CD14-positive monocyte (primary cell): ENCODE data around the gene PLET1. TPM values are rescaled to one million over a fixed set of nuclear protein-coding genes. Genes with fewer than 3 reads are reported as not detected.

ENCODE experiments used
- DNase-seq, 3 donors: peaks; one replicate each; pipeline ENCODE4 v3.0.0-alpha.2; 2011 to 2022
- H2AFZ ChIP-seq: 2 replicates; pipeline ENCODE4 v1.6.0; 2012; ENCODE audit warnings: mild to moderate bottlenecking, low read depth, low read length, inconsistent platforms; ENCODE audit not compliant: insufficient read depth, poor library complexity, severe bottlenecking
- H3K27ac ChIP-seq, 2 donors: 1 replicate in 1 of 2; 2 replicates in 1 of 2; pipeline ENCODE4 v1.5.1; 2012 to 2013; ENCODE audit warnings: low read length in 2 of 2, control low read depth in 1 of 2, inconsistent platforms in 1 of 2, low read depth in 1 of 2, mild to moderate bottlenecking in 1 of 2
- H3K27me3 ChIP-seq, 2 donors: one replicate each; pipeline versions ENCODE4 v1.6.0 to v1.6.1; 2011 to 2013; ENCODE audit warnings: low read length in 2 of 2; ENCODE audit not compliant: control insufficient read depth in 2 of 2, insufficient read depth in 2 of 2
- H3K36me3 ChIP-seq, 2 donors: replicated peaks in 1 of 2; 1 replicate in 1 of 2; 2 replicates in 1 of 2; pipeline versions ENCODE4 v1.5.1 to v1.6.1; 2012 to 2013; ENCODE audit warnings: low read length in 2 of 2, control low read depth in 1 of 2, inconsistent platforms in 1 of 2, mild to moderate bottlenecking in 1 of 2; ENCODE audit not compliant: insufficient read depth in 2 of 2, control insufficient read depth in 1 of 2
- H3K4me1 ChIP-seq, 2 donors: 1 replicate in 1 of 2; 2 replicates in 1 of 2; pipeline versions ENCODE4 v1.5.1 to v1.6.1; 2012 to 2013; ENCODE audit warnings: low read length in 2 of 2, control low read depth in 1 of 2, inconsistent platforms in 1 of 2, mild to moderate bottlenecking in 1 of 2, moderate library complexity in 1 of 2; ENCODE audit not compliant: insufficient read depth in 2 of 2, control insufficient read depth in 1 of 2
- H3K4me2 ChIP-seq: replicated peaks from 2 replicates; pipeline ENCODE3; 2012; ENCODE audit warnings: low read length, moderate library complexity, mild to moderate bottlenecking; ENCODE audit not compliant: poor library complexity, severe bottlenecking; ENCODE audit errors: extremely low read depth
- H3K4me3 ChIP-seq, 3 experiments: fragments of 200-600 bp in 1 of 3; sonication (generic) in 1 of 3; replicated peaks in 1 of 3; 1 replicate in 2 of 3; 2 replicates in 1 of 3; pipeline ENCODE4 v1.5.1; 2011 to 2013; ENCODE audit warnings: low read length in 3 of 3, mild to moderate bottlenecking in 3 of 3, control low read depth in 2 of 3, low read depth in 2 of 3, inconsistent platforms in 1 of 3, moderate library complexity in 1 of 3
- H3K79me2 ChIP-seq: 2 replicates; pipeline ENCODE4 v1.6.0; 2012; ENCODE audit warnings: mild to moderate bottlenecking, control low read depth, inconsistent platforms, low read length, moderate library complexity; ENCODE audit not compliant: insufficient read depth
- H3K9ac ChIP-seq: 2 replicates; pipeline ENCODE4 v1.6.0; 2017; ENCODE audit warnings: low read length, mild to moderate bottlenecking; ENCODE audit not compliant: insufficient read depth, poor library complexity, severe bottlenecking
- H3K9me3 ChIP-seq, 2 donors: replicated peaks in 1 of 2; 1 replicate in 1 of 2; 2 replicates in 1 of 2; pipeline versions ENCODE4 v1.5.1 to v1.6.1; 2012 to 2013; ENCODE audit warnings: low read length in 2 of 2, control low read depth in 1 of 2; ENCODE audit not compliant: control insufficient read depth in 1 of 2, insufficient read depth in 1 of 2
- H4K20me1 ChIP-seq: 2 replicates; pipeline ENCODE4 v1.6.0; 2012; ENCODE audit warnings: mild to moderate bottlenecking, low read length, control low read depth, moderate library complexity; ENCODE audit not compliant: insufficient read depth
- H3K27ac Mint-ChIP-seq, 7 donors: one replicate each; pipeline ENCODE4 v1.8.0; 2020; ENCODE audit warnings: mild to moderate bottlenecking in 7 of 7, mixed read lengths in 7 of 7, moderate library complexity in 6 of 7, inconsistent platforms in 2 of 7
- H3K27me3 Mint-ChIP-seq, 3 donors: one replicate each; pipeline ENCODE4 v1.8.0; 2021 to 2022; ENCODE audit warnings: low read depth in 3 of 3, mild to moderate bottlenecking in 3 of 3, mixed read lengths in 3 of 3, moderate library complexity in 3 of 3, inconsistent platforms in 1 of 3
- H3K36me3 Mint-ChIP-seq, 2 donors: one replicate each; pipeline ENCODE4 v1.8.0; 2020; ENCODE audit warnings: mixed read lengths in 2 of 2, inconsistent platforms in 1 of 2, mild to moderate bottlenecking in 1 of 2
- H3K4me1 Mint-ChIP-seq: one replicate; pipeline ENCODE4 v1.8.0; 2020; ENCODE audit warnings: mild to moderate bottlenecking, mixed read lengths
- H3K4me3 Mint-ChIP-seq, 2 donors: one replicate each; pipeline ENCODE4 v1.8.0; 2020; ENCODE audit warnings: mild to moderate bottlenecking in 2 of 2, mixed read lengths in 2 of 2, moderate library complexity in 1 of 2
- H3K9me3 Mint-ChIP-seq, 7 donors: one replicate each; pipeline ENCODE4 v1.8.0; 2020 to 2022; ENCODE audit warnings: mixed read lengths in 7 of 7, mild to moderate bottlenecking in 6 of 7, moderate library complexity in 6 of 7, inconsistent platforms in 2 of 7
- WGBS: methylation state at CpG from one replicate; pipeline ENCODE4 v1.1.5; 2013; ENCODE audit warnings: missing lambda C conversion rate; ENCODE audit not compliant: insufficient coverage; 5-methylcytosine and 5-hydroxymethylcytosine counted together
- intact Hi-C, 2 donors: fragments of 100-400 bp; cut with micrococcal nuclease; formaldehyde crosslinking; loops; one replicate each; pipeline versions ENCODE4 v1.15.0 to v1.15.1; 2023
- polyA plus RNA-seq, 3 donors: library from polyadenylated mRNA; depleted of rRNA in 1 of 3; unstranded in 2 of 3; stranded (reverse) in 1 of 3; fragments of 300-500 nt in 2 of 3; fragments of >200 nt in 1 of 3; fragmentation: Illumina TruSeq in 2 of 3; gene quantifications; 1 replicate in 2 of 3; 2 replicates in 1 of 3; pipeline ENCODE4 v1.2.3, GENCODE V29; 2012 to 2021
- TF ChIP-seq, protein P1 (sequence below): fragments of 200-600 bp; IDR thresholded peaks from one replicate; pipeline ENCODE4 v1.8.0; 2022; ENCODE audit warnings: antibody characterized with exemption, mild to moderate bottlenecking

PLET1 gene
- polyA plus RNA-seq, 3 donors, result not detected

DNA sequence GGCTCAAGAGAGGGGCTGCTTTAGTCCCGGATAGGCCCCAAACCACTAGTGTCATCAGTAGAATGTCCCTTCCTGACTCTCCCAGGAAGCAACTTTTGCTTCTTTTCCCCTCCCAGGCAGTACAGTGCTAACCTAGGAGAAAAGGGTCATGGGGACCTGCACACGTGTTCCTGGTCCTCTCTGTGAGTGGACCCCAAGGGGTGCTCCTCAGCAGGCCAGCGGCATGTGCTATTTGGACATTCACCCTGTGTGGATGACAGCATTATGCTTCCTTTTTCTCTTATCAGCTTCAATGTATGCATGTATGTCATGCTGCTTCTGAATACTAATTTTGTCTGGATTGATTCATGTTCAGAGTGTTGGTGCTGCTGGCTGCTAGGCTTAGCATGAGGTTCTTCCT lies 18.1 kb upstream of the PLET1 start:
- no peak overlapping the region for H3K4me3 Mint-ChIP-seq
- H3K36me3 Mint-ChIP-seq, result no peaks in the 10 kb centered on the region
- H3K79me2 ChIP-seq, result no peaks in the 10 kb centered on the region
- H2AFZ ChIP-seq, result no peak overlapping the region
- no peak overlapping the region for H3K9ac ChIP-seq
- H3K27me3 Mint-ChIP-seq, result peaks cover 3 to 4% (median 4%) of the 10 kb centered on the region in 3 donors
- H3K27ac Mint-ChIP-seq, result no peak overlapping the region
- H3K9me3 Mint-ChIP-seq, result peaks cover 0 to 2% (median 0%) of the 10 kb centered on the region in 7 donors
- TF ChIP-seq, protein P1, sequence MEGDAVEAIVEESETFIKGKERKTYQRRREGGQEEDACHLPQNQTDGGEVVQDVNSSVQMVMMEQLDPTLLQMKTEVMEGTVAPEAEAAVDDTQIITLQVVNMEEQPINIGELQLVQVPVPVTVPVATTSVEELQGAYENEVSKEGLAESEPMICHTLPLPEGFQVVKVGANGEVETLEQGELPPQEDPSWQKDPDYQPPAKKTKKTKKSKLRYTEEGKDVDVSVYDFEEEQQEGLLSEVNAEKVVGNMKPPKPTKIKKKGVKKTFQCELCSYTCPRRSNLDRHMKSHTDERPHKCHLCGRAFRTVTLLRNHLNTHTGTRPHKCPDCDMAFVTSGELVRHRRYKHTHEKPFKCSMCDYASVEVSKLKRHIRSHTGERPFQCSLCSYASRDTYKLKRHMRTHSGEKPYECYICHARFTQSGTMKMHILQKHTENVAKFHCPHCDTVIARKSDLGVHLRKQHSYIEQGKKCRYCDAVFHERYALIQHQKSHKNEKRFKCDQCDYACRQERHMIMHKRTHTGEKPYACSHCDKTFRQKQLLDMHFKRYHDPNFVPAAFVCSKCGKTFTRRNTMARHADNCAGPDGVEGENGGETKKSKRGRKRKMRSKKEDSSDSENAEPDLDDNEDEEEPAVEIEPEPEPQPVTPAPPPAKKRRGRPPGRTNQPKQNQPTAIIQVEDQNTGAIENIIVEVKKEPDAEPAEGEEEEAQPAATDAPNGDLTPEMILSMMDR, result no peak
- H3K4me3 ChIP-seq, result no peak overlapping the region
- peaks cover 9 to 10% of the 10 kb centered on the region in 2 donors for H3K4me1 ChIP-seq
- 100% methylated on average over 1 of the region's 3 CpGs for WGBS
- H3K4me2 ChIP-seq, result no peak overlapping the region
- no peaks in the 10 kb centered on the region for H3K9me3 ChIP-seq
- intact Hi-C loops, result no loop called here
- H3K4me1 Mint-ChIP-seq, result peaks cover 21% of the 10 kb centered on the region
- no peaks in the 10 kb centered on the region for H4K20me1 ChIP-seq
- H3K27ac ChIP-seq, result no peak overlapping the region
- no peak for DNase-seq
- no peaks in the 10 kb centered on the region for H3K36me3 ChIP-seq
- no peaks in the 10 kb centered on the region for H3K27me3 ChIP-seq

DNA sequence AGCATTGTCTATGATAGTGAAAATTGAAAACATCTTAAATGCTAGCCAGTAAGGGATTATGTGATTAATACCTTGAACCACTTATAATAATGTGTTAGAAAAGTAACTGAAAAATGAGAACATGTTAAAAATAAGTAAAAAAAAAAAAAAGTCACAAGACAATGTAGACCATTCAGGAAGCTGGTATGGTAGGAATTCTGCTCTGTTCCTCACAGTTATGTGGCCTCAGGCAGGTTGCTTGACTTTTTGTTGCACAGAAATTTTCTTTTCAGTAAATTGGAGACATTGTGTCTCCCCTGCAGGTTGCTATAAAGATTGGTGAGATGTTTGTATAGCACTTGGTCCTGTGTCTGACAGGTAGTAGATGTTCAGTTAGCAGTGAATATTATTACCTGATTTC lies 17.3 kb upstream of the PLET1 start:
- Histone ChIP-seq H3K9me3 (no peaks in the 10 kb centered on the region), H3K36me3 (no peaks in the 10 kb centered on the region), H3K27ac (no peak overlapping the region), H3K27me3 (no peaks in the 10 kb centered on the region), H3K4me3 (no peak overlapping the region), H3K9ac (no peak overlapping the region), H3K79me2 (no peaks in the 10 kb centered on the region), H3K4me1 (peaks cover 9 to 10% of the 10 kb centered on the region in 2 donors), H3K4me2 (no peak overlapping the region), H4K20me1 (no peaks in the 10 kb centered on the region), H2AFZ (no peak overlapping the region)
- Mint-ChIP-seq H3K27me3 (peaks cover 3 to 4% (median 4%) of the 10 kb centered on the region in 3 donors), H3K4me1 (peaks cover 21% of the 10 kb centered on the region), H3K36me3 (no peaks in the 10 kb centered on the region), H3K9me3 (peaks cover 0 to 4% (median 0%) of the 10 kb centered on the region in 7 donors), H3K4me3 (no peak overlapping the region), H3K27ac (no peak overlapping the region)
- TF ChIP-seq, protein P1, result no peak
- intact Hi-C loops, result no loop called here
- DNase-seq, result no peak
